ENCODE results near the gene DIRAS2.
"Not testable (repeated sequence)": the region's sequence is repeated elsewhere in the genome, so short reads cannot be mapped to it uniquely, and the experiment has no call there.

DIRAS2 gene, protein sequence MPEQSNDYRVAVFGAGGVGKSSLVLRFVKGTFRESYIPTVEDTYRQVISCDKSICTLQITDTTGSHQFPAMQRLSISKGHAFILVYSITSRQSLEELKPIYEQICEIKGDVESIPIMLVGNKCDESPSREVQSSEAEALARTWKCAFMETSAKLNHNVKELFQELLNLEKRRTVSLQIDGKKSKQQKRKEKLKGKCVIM

DNA sequence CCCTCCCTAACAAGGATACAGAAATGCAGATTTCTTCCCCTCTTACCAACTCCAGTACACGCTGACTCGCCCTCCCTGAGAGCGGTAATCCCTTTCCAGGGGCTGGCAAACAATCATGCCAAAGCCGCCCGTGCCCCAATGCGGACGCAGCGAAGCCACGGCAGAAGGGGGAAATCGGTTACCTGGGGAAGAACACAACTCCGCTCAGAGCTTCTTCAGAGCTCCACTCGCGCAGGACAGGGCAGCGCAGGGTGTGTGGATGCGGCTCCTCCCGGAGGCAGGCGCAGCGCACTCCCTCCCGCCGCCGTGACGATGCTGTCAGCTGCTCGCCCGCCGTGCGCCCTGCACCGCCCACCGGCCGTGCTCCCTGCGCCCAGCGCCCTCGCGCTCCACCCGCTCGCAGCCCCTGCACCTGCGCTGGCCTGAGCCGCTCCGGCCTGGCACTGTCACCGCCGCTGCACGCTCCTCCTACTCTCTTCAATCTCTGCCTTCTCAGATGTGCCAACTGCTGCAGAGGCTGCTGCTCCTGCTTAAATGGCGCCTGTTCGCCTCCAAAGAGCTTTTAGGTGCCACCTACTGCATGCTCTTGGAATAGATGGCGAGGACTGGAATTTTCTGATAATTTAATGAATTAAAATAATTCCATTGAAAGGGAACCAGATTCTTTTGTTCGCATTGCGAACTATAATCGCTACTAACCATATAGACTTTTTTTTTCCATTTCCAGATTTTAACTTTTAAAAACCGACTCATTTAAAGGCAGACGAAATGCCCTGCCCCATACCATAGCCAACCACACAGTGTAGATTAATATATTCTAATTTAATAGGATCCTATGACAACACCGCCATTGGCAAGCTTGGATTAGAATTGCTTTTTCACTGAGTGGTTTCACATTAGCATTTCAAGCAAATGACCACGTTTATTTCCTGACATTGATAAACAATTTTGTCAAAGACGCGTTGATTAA is at the start of gene DIRAS2:
Gene DIRAS2, minus strand, starts transcription at position 255 of the 970 bp plus-strand sequence. CDS start 28,997 bp downstream, outside the sequence.
- no peak for DNase-seq (ENCODE audit: low spot score)

DNA sequence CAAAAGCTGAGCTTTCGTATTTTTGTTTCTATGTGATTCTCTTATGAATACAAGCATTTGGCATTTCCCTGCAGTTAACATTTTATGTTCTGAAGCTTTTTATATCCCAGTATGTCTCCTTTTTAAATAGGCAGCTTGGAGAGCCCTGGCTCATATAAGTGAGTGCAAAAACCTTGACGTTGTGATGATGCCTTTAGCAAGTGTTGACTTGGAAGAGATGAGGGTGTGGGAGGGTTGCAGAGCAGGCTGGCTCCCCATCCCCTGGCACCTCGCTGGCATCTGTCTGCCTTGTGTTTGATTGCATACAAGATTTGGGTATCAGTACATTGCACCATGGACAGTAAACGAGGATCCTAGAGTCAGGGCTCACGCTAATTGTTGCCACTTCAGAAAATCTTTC is 42.1 kb upstream of the DIRAS2 start:
- DNase-seq (ENCODE audit: low spot score): no peak

DNA sequence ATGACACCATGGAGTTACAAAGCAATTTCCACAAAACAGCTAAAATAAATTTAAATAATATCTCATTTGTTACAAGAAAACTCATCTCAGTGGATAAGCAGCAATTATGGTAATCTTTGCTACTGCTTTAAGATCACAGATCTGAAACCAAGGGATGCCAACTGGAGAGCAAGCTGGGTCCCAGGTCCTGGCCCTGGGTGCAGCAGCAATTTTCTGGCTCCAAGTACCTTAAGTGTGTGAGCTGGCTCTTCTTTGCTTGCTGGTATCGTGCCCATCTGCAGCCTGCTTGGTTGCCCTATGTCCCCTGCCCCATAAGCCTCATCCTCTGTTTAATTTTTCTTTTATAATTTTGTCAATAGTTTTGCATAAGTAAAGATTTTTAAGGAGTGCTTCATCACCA is 41.5 kb upstream of the DIRAS2 start:
- DNase-seq (ENCODE audit: low spot score): no peak

DNA sequence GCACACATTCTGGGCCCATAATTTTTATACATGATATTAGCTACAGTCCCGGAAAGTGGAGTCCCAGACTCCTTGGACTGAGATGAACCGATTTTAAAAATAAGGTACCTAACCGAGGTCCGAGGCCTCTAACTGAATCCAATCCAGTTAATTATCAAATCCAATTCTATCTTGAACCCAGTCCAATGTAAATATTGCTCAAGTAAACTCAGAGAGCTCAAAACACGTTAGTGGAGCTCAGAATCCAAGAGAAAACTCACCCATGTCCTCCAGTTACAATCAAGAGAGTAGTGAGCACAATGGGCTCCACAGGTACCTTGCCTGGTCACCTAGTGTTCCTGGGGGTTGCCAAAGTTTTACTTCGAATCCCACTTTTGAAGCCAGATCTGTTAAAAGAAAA is 37.9 kb upstream of the DIRAS2 start:
- DNase-seq (ENCODE audit: low spot score): no peak

DNA sequence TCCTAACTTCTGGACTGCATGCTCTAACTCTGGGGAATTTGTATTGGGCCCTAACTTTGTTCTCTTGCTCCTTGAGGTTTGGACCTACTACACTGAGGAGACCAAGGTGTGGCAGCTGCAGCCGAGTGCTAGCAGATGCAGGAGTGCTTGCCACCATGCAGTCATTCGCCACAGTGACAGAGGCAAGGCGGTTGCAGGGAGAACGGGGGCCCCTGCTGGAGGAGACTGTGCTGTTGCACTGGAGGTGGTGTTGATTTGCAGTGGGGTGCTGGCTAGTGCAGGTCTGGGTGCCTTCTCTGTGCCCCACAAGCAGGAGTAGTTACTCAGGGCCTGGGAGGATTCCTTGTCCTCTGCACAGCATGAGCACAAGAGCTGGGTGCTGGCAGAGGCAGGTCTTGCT is 22.4 kb upstream of the DIRAS2 start:
- no peak for DNase-seq (ENCODE audit: low spot score)

DNA sequence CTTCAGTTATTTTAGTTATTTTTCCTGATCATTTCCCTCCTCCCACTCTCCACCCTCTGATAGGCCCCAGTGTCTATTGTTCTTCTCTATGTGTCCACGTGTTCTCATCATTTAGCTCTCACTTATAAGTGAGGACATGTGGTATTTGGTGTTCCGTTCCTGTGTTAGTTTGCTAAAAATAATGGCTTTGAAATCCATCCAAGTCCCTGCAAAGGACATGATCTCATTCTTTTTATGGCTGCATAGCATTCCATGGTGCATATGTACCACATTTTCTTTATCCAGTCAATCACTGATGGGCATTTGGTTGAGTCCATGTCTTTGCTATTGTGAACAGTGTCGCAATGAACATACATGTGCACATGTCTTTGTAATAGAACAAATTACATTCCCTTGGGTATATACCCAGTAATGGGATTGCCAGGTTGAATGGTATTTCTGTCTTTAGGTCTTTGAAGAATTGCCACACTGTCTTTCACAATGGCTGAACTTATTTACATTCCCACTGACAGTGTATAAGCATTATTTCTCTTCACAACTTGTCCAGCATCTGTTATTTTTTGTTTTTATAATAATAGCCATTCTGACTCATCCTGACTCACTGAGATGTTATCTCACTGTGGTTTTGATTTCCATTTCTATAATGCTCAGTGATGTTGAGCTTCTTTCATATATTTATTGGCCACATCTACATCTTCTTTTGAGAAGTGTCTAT is 17.2 kb upstream of the DIRAS2 start:
- DNase-seq (ENCODE audit: low spot score): no peak

DNA sequence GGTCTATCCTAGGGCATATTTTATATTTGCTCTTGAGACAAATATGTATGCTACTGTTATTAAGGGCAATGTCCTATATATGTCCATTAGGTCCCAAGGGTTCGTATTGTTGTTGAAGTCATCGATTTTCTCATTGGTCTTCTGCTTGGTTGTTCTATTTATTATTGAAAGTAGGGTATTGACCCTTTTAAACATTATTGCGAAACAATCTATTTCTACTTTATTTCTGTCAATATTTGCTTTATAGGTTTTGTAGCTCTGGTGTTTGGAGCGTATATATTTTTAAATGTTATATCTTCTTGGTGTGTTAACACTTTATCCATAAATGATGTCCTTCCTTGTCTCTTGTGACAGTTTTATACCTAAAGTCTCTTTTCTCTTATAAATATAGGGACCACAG is 16.2 kb upstream of the DIRAS2 start:
- no peak for DNase-seq (ENCODE audit: low spot score)

DNA sequence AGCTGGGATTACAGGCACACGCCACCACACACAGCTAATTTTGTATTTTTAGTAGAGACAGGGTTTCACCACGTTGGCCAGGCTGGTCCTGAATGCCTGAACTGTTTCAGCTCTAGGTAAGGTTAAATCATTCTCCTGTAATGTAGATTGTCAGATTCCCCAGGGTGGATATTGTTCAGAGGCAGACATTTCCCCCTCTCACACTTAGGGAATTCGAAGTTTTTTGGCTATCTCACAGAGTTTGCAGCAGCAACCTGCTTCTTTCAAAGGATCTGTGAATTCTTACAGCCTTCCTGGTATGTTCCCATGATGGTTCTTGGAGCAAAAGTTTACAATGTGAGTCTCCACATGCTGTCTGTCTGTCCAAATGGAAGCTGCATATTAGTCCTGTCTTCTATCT is 15.6 kb upstream of the DIRAS2 start:
- no peak for DNase-seq (ENCODE audit: low spot score)

DNA sequence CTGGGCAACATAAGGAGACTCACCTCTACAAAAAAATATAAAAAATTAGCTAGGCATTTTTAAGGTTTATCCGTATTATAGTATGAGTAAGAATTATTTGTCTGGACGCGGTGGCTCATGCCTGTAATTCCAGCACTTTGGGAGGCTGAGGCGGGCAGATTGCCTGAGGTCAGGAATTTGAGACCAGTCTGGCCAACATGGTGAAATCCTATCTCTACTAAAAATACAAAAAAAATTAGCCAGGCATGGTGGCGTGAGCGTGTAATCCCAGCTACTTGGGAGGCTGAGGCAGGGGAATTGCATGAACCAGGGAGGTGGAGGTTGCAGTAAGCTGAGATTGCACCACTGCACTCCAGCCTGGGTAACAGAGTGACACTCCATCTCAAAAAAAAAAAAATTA is 14.3 kb upstream of the DIRAS2 start:
- DNase-seq (ENCODE audit: low spot score): not testable (repeated sequence)

DNA sequence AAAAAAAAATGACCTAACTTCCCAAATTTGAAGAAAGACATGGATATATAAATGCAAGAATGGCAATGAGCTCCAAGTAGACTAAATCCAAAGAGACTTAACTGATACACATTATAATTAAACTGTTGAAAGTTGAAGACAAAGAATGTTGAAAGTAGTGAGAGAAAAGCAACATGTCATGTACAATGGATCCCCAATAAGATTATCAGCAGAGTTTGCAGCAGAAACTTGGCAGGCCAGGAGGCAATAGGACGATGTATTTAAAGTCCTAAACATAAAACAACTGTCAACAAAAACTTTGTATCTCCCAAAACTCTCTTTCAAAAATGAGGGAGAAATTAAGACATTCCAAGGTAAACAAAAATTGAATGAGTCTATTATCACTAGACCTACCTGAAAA is 8.6 kb upstream of the DIRAS2 start:
- no peak for DNase-seq (ENCODE audit: low spot score)

DNA sequence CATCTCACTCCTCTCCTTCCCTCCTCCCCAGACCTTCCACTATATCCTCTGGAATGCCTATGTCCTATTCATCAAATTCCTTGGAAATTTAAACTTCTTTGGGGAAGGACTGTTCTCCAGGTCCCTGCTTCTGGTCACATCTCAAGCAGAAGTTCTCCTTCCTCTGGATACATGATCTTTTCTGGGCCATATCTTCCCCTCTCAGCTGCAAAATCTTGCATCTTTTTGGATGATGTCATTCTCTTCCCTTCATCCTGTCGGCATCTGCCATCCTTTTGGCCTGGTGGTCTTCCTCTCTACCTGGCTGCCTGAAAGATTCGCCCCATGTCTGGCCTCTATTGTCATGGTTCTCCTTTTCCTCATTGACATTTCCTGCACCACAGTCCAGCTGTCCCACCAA is 5.2 kb upstream of the DIRAS2 start:
- no peak for DNase-seq (ENCODE audit: low spot score)

DNA sequence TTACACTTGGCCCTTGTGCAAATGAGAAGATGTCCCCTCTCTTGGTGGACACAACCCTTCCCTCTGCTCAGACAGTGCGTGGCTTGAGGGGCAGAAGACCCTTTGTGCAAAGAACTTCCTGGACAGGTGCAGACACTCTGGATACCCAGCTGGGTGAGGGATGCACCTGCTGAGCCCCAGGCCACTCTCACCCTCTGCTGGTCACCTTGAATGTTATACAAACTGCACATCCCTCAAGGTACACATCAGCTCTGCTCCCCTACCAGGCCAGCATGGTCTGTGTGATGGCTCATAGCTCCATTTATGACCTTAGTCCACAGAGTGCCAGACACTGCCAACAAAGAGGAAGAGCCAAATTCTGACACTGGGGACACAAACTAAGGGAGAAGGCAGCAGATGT is 3.1 kb upstream of the DIRAS2 start:
- DNase-seq (ENCODE audit: low spot score): no peak

DNA sequence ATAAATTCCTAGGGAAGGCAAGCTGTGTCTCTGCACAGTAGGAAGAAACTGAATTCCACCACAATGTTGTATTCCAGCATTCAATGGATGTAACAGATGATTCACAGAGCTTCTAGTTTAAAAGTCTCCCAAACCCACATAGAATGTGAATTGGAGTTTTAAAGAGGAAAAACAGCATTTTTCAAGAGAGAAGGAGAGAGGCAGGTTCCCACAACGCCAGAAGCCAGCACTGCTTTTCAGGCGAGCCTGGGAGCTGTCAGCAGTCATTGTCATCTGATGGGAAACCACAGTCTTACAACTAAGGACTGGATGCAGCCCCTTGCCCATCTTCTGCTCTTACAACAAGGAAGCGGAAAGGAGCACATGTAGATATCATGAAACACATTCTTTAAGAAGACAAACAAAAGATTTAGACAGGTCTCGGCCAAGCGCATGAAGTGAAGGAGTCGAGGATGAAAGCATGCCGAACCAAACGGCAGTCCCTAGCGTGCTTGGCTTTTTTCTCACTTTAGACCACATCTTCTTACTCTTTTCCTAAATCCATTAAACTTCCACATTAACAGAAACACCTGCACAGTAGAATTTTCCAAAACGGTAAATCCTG is 638 bp downstream of the DIRAS2 start:
- no peak for DNase-seq (ENCODE audit: low spot score)

DNA sequence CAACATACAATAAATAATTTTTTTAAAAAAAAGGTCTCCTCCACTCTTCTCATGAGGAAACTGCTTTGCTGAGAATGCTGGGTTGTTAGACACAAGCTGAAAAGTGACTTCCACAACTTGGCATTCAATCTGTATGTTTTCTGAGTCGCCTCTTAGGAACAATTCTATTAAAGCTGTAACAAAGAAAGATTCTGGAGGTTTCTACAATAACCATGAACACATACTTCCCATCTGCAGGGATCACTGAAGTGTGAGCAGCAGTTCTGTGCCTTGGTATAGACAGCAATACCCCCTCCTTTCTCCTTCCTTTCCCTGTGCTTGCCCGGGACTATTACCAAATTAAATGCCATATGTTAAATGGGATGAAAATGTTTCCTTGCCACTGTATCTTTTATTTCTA is 1.5 kb downstream of the DIRAS2 start:
- no peak for DNase-seq (ENCODE audit: low spot score)

DNA sequence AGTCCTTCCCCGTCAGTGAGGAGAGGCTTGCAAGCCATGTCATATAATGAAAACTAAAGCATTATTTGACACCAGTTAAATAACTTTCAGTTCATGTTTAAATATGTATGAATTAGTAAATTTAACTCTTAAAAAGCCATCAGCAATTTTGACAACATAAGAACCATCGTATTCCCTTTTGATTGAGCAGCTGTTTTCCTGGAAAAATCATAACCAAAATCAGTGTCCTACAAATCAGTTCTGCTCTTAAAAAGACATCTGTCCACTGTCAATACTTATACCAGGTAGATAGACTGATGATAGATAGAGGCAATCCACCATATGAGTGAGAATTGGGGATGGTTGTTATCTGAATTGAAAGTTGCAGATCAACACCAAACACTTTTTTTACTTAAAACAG is 2.3 kb downstream of the DIRAS2 start:
- no peak for DNase-seq (ENCODE audit: low spot score)

DNA sequence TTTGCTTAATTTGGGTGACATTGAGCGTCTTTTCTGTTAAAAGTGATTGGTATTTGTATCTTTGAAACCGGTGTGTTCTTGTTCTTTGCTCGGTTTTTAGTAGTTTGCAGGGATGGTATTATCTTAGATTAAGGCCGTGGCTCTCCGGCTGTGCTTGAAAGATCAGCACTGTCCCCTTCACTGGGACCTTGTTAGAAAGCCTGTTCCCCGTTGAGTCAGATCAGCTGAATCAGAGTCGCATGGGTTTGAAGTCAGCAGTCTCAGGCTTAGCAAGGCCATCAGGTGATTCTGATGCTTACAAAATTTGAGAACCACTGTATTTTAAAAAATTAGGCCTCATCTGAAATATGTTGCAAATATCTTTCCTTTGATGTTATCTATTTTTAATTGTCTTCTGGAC is 5.0 kb downstream of the DIRAS2 start:
- DNase-seq (ENCODE audit: low spot score): no peak

DNA sequence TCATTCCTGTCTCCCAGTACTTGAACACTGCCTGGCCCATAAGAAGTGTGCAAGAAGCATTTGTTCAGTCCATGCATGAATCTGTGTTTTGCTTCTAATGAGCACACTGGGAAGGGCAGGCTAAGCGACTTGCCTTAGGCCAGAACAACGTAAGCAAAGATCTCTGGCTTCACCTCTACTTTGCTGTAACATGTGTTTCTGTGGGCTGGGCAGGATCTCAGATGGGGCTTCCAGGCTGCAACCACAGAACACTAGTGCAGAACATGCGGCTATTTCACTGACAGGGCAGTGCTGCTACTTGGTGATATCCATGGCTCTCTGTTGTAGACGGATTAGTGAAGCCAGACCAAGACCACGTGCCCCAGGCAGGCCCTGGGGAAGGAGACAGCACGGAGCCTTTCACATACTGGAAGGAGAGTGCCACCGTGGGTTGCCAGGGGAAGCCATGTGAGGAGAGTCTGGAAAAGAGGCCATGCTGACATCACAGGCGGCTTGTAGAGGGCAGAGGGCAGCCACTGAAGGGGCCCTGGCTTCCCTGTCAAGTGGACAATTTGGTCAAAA is 9.9 kb downstream of the DIRAS2 start:
- no peak for DNase-seq (ENCODE audit: low spot score)

DNA sequence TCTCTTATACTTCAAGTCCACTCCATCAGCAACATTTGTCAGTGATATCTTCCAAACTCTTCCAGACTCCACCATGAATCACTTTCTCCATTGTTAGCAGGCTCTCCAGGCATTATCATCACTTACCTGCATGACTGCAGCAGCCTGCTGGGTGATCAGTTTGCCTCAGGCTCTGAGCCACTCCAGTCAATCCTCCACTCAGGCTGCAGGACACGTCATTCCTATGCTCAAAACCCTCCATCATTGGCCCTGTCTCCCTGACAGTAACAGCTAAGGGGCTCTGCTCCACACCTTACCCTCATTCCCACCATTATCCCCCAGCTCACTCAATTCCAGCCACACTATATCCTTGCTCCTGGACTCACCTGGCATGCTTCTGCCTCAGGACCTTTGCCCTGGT is 10.7 kb downstream of the DIRAS2 start:
- no peak for DNase-seq (ENCODE audit: low spot score)

DNA sequence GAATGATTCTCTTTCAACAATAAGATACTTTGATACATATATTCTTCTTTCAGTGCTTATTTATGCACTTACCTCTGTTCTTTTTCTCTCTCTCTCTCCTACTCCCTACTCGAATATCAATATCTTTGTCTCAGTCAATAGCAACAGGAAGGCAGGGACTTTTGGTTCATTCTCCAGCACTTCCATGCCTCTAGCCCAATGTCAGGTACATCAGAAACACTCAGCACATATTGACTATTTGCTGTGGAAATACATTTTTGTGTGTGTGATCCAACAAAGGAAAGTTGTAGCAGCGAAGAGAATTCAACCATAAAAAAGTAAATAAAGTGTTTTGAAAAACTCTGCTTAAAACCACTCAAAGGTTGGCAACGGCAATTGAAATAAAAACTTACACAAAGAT is 12.6 kb downstream of the DIRAS2 start:
- DNase-seq (ENCODE audit: low spot score): no peak

DNA sequence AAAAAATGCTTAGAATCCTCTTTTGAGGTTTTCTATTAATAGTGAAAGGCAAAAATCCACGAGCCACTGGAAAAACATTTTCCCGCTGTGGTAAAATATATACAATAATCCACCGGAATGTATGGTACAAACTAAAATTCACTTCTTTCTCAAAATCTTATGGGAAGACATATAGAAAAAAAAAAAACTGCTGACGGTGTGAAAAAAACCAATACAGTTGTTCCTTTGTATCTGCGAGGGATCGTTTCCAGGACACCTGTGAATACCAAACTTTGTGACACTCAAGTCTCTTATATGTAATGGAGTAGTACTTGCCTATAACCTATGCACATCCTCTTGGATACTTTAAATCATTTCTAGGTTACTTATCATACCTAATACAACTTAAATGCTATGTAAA is 13.3 kb downstream of the DIRAS2 start:
- no peak for DNase-seq (ENCODE audit: low spot score)

DNA sequence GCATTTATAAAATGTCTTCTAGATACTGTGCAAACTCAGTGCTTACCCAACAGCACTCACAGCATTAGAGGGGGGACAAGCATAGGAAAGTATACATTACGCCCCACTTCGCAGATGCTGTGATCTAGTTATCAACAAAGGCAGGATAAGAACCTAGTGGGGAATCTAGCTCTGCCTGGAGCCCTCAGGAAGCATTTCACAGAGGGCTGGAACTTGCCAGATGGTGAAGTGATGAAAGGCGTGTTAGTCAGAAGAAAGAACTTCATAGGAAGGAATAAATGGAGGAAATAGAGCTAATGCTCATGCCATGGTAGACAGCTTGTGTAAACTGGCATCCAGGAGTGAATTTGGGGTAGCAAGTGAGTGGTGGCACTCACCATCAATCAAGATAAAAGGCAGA is 25.8 kb downstream of the DIRAS2 start:
- DNase-seq (ENCODE audit: low spot score): no peak

DNA sequence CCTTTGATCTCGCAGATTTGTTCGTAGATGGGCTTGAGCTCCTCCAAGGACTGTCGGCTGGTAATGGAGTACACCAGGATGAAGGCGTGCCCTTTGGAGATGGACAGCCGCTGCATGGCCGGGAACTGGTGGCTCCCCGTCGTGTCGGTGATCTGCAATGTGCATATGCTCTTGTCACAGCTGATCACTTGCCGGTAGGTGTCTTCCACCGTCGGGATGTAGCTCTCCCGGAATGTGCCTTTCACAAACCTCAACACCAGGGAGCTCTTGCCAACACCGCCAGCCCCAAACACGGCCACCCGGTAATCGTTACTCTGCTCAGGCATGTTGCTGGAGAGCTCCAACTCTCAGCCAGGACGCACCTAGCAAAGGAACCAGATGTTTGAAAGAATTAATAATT is 29.1 kb downstream of the DIRAS2 start:
- DNase-seq (ENCODE audit: low spot score): no peak
